ENCODE results near the gene ROBO2. TPM values are rescaled to one million over a fixed set of nuclear protein-coding genes. Genes with fewer than 3 reads are reported as not detected.
A peak's percentile ranks its signal among the peaks of the same experiment; 100 is the strongest.

Gene ROBO2
- total and polyA plus RNA-seq, 2 experiments from 2014 or later: 1.5 to 7.8 TPM

GRCh38 chr3:77566055-77566454 lies 526.2 kb downstream of the ROBO2 start:
- no peak for TF ChIP-seq JUNB (IDR thresholded peaks at IDR 0.05; ENCODE audit: unreplicated experiment)
- TF ChIP-seq ZNF331 (CRISPR knock-in tag; IDR thresholded peaks at IDR 0.05; ENCODE audit: low read depth): no peak
- TF ChIP-seq CREB1 (CRISPR knock-in tag; IDR thresholded peaks at IDR 0.05; ENCODE audit: low read depth): no peak
- TF ChIP-seq NANOG (IDR thresholded peaks at IDR 0.05; ENCODE audit: borderline replicate concordance): no peak
- no peak for TF ChIP-seq POLR2AphosphoS5 (IDR thresholded peaks at IDR 0.05; ENCODE audit: low read depth)
- TF ChIP-seq CTCF (conservative IDR thresholded peaks at IDR 0.05; ENCODE audit: low read depth in 2 of 2): no peak
- TF ChIP-seq ETS1 (IDR thresholded peaks at IDR 0.05): no peak
- no peak for TF ChIP-seq STAT1 (IDR thresholded peaks at IDR 0.05; ENCODE audit: unreplicated experiment)
- no peak for TF ChIP-seq EZH2phosphoT487 (IDR thresholded peaks at IDR 0.05; ENCODE audit: unreplicated experiment)
- no peak for TF ChIP-seq ZNF114 (CRISPR knock-in tag; IDR thresholded peaks at IDR 0.05)
- TF ChIP-seq REST (IDR thresholded peaks at IDR 0.05; ENCODE audit: unreplicated experiment): no peak
- no peak for TF ChIP-seq EZH2 (IDR thresholded peaks at IDR 0.05; ENCODE audit: low read depth, unreplicated experiment)
- no peaks in the 10 kb centered on the region for H3K36me3 Mint-ChIP-seq (ENCODE audit: low read depth)

More at GRCh38 chr3:77566055-77566454, 526.2 kb downstream of the ROBO2 start:
- Histone ChIP-seq H2AFZ (no peak overlapping the region), H3K4me2 (peak overlapping the region; percentile 49; the same call in 1 of the 2 replicates), H4K20me1 (replicated peaks; ENCODE audit: insufficient read depth) (no peaks in the 10 kb centered on the region), H3K27me3 (ENCODE audit: insufficient read depth) (no peaks in the 10 kb centered on the region), H3K4me1 (ENCODE audit: insufficient read depth) (peaks cover 17% of the 10 kb centered on the region), H3K79me2 (replicated peaks; ENCODE audit: insufficient read depth) (no peaks in the 10 kb centered on the region), H3K27ac (ENCODE audit: low read depth) (no peak overlapping the region), H3K36me3 (ENCODE audit: insufficient read depth) (no peaks in the 10 kb centered on the region), H3F3A (replicated peaks; ENCODE audit: low read depth) (no peaks in the 10 kb centered on the region), H3K9me2 (ENCODE audit: insufficient read depth) (no peaks in the 10 kb centered on the region), H3K4me3 (no peak overlapping the region)
- Mint-ChIP-seq H3K27me3 (ENCODE audit: insufficient read depth, low read depth, poor library complexity) (no peaks in the 10 kb centered on the region), H3K27ac (no peak overlapping the region), H3K4me3 (no peak overlapping the region), H3K4me1 (peaks cover 16% of the 10 kb centered on the region), H3K9me3 (no peaks in the 10 kb centered on the region)
- ATAC-seq (no peak), DNase-seq (ENCODE audit: low spot score) (no peak)
